Transverse colon (tissue), 4 donors: Measurements from ENCODE around the gene OGFR.

Experiments used
- CTCF ChIP-seq, 5 experiments: fragments of 200-600 bp in 3 of 5; fragments of 450-650 bp in 2 of 5; sonication (generic) in 3 of 5; IDR thresholded peaks; 1 replicate in 2 of 5; 2 replicates in 3 of 5; pipeline ENCODE4 v1.5.1; 2016 to 2017; ENCODE audit warnings: antibody characterized with exemption in 5 of 5, inconsistent platforms in 3 of 5, mild to moderate bottlenecking in 2 of 5, moderate library complexity in 1 of 5
- EP300 ChIP-seq: sonication (generic); formaldehyde crosslinking; IDR thresholded peaks from one replicate; pipeline ENCODE4 v1.6.1; 2017; ENCODE audit warnings: antibody characterized with exemption, low read depth
- POLR2AphosphoS5 ChIP-seq, 3 donors: sonication (generic); formaldehyde crosslinking; IDR thresholded peaks; one replicate each; pipeline ENCODE4 v1.6.1; 2016; ENCODE audit warnings: antibody characterized with exemption in 3 of 3

- TF ChIP-seq EP300 (no peak), POLR2AphosphoS5 (IDR thresholded peaks at IDR 0.05) (no peak), CTCF (IDR thresholded peaks at IDR 0.05) (no peak)
Measured at GRCh38 chr20:62758226-62758912, 46.3 kb upstream of the OGFR start.
